Left cardiac atrium (tissue), 4 donors: ENCODE results near the gene AGBL1. TPM values are rescaled to one million over a fixed set of nuclear protein-coding genes. Genes with fewer than 3 reads are reported as not detected.

Experiments used
- ATAC-seq, 2 donors: fragments of 200-7000 bp; cut with Tn5 transposase; one replicate each; pipeline ENCODE4 v1.9.1; 2020; ENCODE audit warnings: mild to moderate bottlenecking in 2 of 2, moderate library complexity in 2 of 2
- DNase-seq: peaks from one replicate; pipeline ENCODE4 v3.0.0-alpha.2; 2020
- intact Hi-C, 2 donors: fragments of 100-400 bp; cut with DNase I; formaldehyde crosslinking; loops; one replicate each; pipeline versions ENCODE4 v1.14.1 to v1.15.1; 2022 to 2023
- total RNA-seq, 2 donors: library from RNA; stranded (reverse); fragmentation: NEBNext Ultra II Directional; extraction: Animal tissue kit (Norgen Biotek cat#: 25700); gene quantifications; one replicate each; pipeline ENCODE4 v1.2.1, GENCODE V29; 2021
- donor health status: DM: no; HTN: yes; CAD: no.
- donor health status: DM: no; HTN: yes; CAD: no; lungs with severe emphysema.
- donor health status: DM: yes; HTN: yes; CAD: no.
- donor health status: Dilated cardiomyopathy.

AGBL1 gene
- total RNA-seq, 2 donors from 2014 or later = 0.05 TPM; not detected in 1

- ATAC-seq (no peak), DNase-seq (no peak)
- intact Hi-C loops = no loop called here
Observed at GRCh38 chr15:86701611-86701963, 621.9 kb downstream of the AGBL1 start.

GRCh38 chr15:86706813-86707212 is 627.1 kb downstream of the AGBL1 start:
- no peak for ATAC-seq
- DNase-seq = no peak
- intact Hi-C loops = no loop called here

GRCh38 chr15:86711476-86711875 is 631.8 kb downstream of the AGBL1 start:
- no peak for ATAC-seq
- intact Hi-C loops = no loop called here

GRCh38 chr15:86714241-86714640 is 634.6 kb downstream of the AGBL1 start:
- intact Hi-C loops = no loop called here
- ATAC-seq (no peak), DNase-seq (no peak)

More at GRCh38 chr15:86711476-86711875, 631.8 kb downstream of the AGBL1 start:
- no peak for DNase-seq

- intact Hi-C loops = no loop called here
- DNase-seq = no peak
- no peak for ATAC-seq
Observed at GRCh38 chr15:86725628-86726027, 646.0 kb downstream of the AGBL1 start.

GRCh38 chr15:86735247-86736040 is 655.8 kb downstream of the AGBL1 start:
- ATAC-seq = no peak
- DNase-seq = no peak
- intact Hi-C loops = no loop called here

GRCh38 chr15:86741917-86742316 is 662.2 kb downstream of the AGBL1 start:
- DNase-seq (no peak), ATAC-seq (no peak)
- intact Hi-C loops = loop anchor here in 1 of 2 donors (10.0 kb wide), 1 partner anchor 507 kb away; no protein-coding TSS in a partner anchor

GRCh38 chr15:86743283-86743903 is 663.7 kb downstream of the AGBL1 start:
- intact Hi-C loops = loop anchor here in 1 of 2 donors (10.0 kb wide), 1 partner anchor 509 kb away; no protein-coding TSS in a partner anchor
- DNase-seq (peak; percentile 22), ATAC-seq (no peak)

GRCh38 chr15:86744198-86744780 is 664.6 kb downstream of the AGBL1 start:
- DNase-seq = no peak
- no peak for ATAC-seq
- intact Hi-C loops = loop anchor here in 1 of 2 donors (10.0 kb wide), 1 partner anchor 509 kb away; no protein-coding TSS in a partner anchor

- DNase-seq = no peak
- ATAC-seq = no peak
- intact Hi-C loops = no loop called here
Observed at GRCh38 chr15:86751116-86751515, 671.4 kb downstream of the AGBL1 start.

- ATAC-seq = no peak
Observed at GRCh38 chr15:86754846-86755245, 675.2 kb downstream of the AGBL1 start.

GRCh38 chr15:86756688-86757087 is 677.0 kb downstream of the AGBL1 start:
- intact Hi-C loops = no loop called here
- no peak for ATAC-seq
- no peak for DNase-seq

More at GRCh38 chr15:86754846-86755245, 675.2 kb downstream of the AGBL1 start:
- intact Hi-C loops = no loop called here
- DNase-seq = no peak

- ATAC-seq = no peak
- no peak for DNase-seq
- intact Hi-C loops = no loop called here
Observed at GRCh38 chr15:86759800-86760523, 680.3 kb downstream of the AGBL1 start.

GRCh38 chr15:86762874-86763273 is 683.2 kb downstream of the AGBL1 start:
- DNase-seq (no peak), ATAC-seq (no peak)
- intact Hi-C loops = no loop called here

- ATAC-seq = no peak
- intact Hi-C loops = no loop called here
- DNase-seq = no peak
Observed at GRCh38 chr15:86764021-86764420, 684.4 kb downstream of the AGBL1 start.

- DNase-seq (no peak), ATAC-seq (no peak)
- intact Hi-C loops = no loop called here
Observed at GRCh38 chr15:86765281-86765680, 685.6 kb downstream of the AGBL1 start.

GRCh38 chr15:86772369-86773059 is 692.8 kb downstream of the AGBL1 start:
- intact Hi-C loops = no loop called here
- ATAC-seq (peak in 1 of 2 donors; percentile 49), DNase-seq (no peak)

GRCh38 chr15:86773736-86774135 is 694.1 kb downstream of the AGBL1 start:
- intact Hi-C loops = no loop called here
- ATAC-seq (no peak), DNase-seq (no peak)

GRCh38 chr15:86776145-86776544 is 696.5 kb downstream of the AGBL1 start:
- intact Hi-C loops = no loop called here
- ATAC-seq = no peak

More at GRCh38 chr15:86776145-86776544, 696.5 kb downstream of the AGBL1 start:
- DNase-seq = no peak
